Erythroblast (primary cell): ENCODE measurements around the gene DCAF16.

Source experiments
- GATA1 ChIP-seq: IDR thresholded peaks from 2 replicates; pipeline ENCODE4 v1.6.1; 2011; ENCODE audit warnings: low read depth, mild to moderate bottlenecking, control low read depth, low read length, moderate library complexity
- POLR2A ChIP-seq: IDR thresholded peaks from 2 replicates; pipeline ENCODE4 v1.6.1; 2011; ENCODE audit warnings: mild to moderate bottlenecking, low read length

- TF ChIP-seq POLR2A (no peak), GATA1 (no peak)
Measured at GRCh38 chr4:17797808-17798207, 12.7 kb downstream of the DCAF16 start.
